ENCODE data around the gene APOL3.
"Not testable (repeated sequence)": the region's sequence is repeated elsewhere in the genome, so short reads cannot be mapped to it uniquely, and the experiment has no call there.

GRCh38 chr22:36120621-36121351 is 39.8 kb downstream of the APOL3 start:
- TF ChIP-seq CTCF (IDR thresholded peaks at IDR 0.05); REST (IDR thresholded peaks at IDR 0.05; ENCODE audit: insufficient read depth in 1 of 2, low read depth in 2 of 2, low read length in 1 of 2); POLR2AphosphoS5 (IDR thresholded peaks at IDR 0.05; ENCODE audit: low read depth, low read length): not testable (repeated sequence)
